Liver (tissue), 3 donors: Measurements from ENCODE around the gene BUB1.

Experiments used
- EGR1 ChIP-seq, 2 donors: IDR thresholded peaks; 2 replicates each; pipeline ENCODE4 v1.6.1; 2016 to 2018; ENCODE audit warnings: antibody characterized with exemption in 2 of 2, low read depth in 2 of 2
- FOXA1 ChIP-seq: IDR thresholded peaks from 2 replicates; pipeline ENCODE4 v1.6.1; 2016; ENCODE audit warnings: antibody characterized with exemption
- GABPA ChIP-seq, 2 donors: IDR thresholded peaks in 1 of 2; conservative IDR thresholded peaks in 1 of 2; 2 replicates each; pipeline ENCODE4 v1.6.1; 2016; ENCODE audit warnings: antibody characterized with exemption in 2 of 2, mild to moderate bottlenecking in 1 of 2, moderate library complexity in 1 of 2
- JUND ChIP-seq, 2 donors: IDR thresholded peaks; 2 replicates each; pipeline ENCODE4 v1.6.1; 2016; ENCODE audit warnings: antibody characterized with exemption in 2 of 2
- RAD21 ChIP-seq, 2 donors: IDR thresholded peaks; 2 replicates each; pipeline ENCODE4 v1.6.1; 2016; ENCODE audit warnings: antibody characterized with exemption in 2 of 2, mild to moderate bottlenecking in 2 of 2
- RXRA ChIP-seq, 2 donors: IDR thresholded peaks; 2 replicates each; pipeline ENCODE4 v1.6.1; 2017 to 2018; ENCODE audit warnings: antibody characterized with exemption in 2 of 2, mild to moderate bottlenecking in 1 of 2
- SP1 ChIP-seq: IDR thresholded peaks from 2 replicates; pipeline ENCODE4 v1.6.1; 2018; ENCODE audit warnings: antibody characterized with exemption, mild to moderate bottlenecking
- TAF1 ChIP-seq: conservative IDR thresholded peaks from 2 replicates; pipeline ENCODE4 v1.6.1; 2016; ENCODE audit warnings: antibody characterized with exemption, mild to moderate bottlenecking
- YY1 ChIP-seq: IDR thresholded peaks from 2 replicates; pipeline ENCODE4 v1.6.1; 2016; ENCODE audit warnings: antibody characterized with exemption, mild to moderate bottlenecking
- TF ChIP-seq, protein P1 (sequence below): IDR thresholded peaks from 2 replicates; pipeline ENCODE4 v1.6.1; 2016; ENCODE audit warnings: antibody characterized with exemption
- TF ChIP-seq, protein P2 (sequence below): fragments of 150-350 bp; IDR thresholded peaks from 2 replicates; pipeline ENCODE4 v1.5.1; 2017; ENCODE audit warnings: improper control_type of control experiment, low read depth, low read length; ENCODE audit not compliant: missing input control
- TF ChIP-seq, protein P3 (sequence below): IDR thresholded peaks from 2 replicates; pipeline ENCODE4 v1.6.1; 2016; ENCODE audit warnings: antibody characterized with exemption, mild to moderate bottlenecking
- TF ChIP-seq, protein P4 (sequence below): IDR thresholded peaks from 2 replicates; pipeline ENCODE4 v1.6.1; 2016; ENCODE audit warnings: antibody characterized with exemption
- TF ChIP-seq, protein P5 (sequence below): IDR thresholded peaks from 2 replicates; pipeline ENCODE4 v1.6.1; 2016; ENCODE audit warnings: antibody characterized with exemption
- donor health status: healthy.
- donor health status: healthy.

DNA sequence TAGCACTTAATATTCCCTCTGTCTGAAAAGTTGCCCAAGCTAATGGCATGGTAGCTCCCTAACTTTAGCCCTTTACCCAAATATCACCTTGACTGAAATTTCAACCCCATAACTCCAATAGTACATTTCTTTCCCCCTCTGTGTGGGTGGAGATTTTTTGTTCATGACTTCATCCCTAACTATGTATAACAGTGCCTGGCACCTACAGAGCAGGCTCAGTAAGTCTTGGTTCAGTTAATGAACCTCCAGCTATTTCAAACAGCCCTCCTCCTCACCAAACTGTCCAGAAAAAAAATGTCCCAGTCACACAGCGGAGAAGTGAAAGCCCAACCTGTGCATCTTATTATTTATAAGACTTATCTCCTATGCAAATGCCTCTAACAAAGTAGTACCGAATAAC is 18.6 kb downstream of the BUB1 start:
- TF ChIP-seq GABPA (IDR thresholded peaks at IDR 0.05 in 1 of 2, conservative IDR thresholded peaks at IDR 0.05 in 1 of 2) (no peak), FOXA1 (no peak), TAF1 (no peak), RAD21 (IDR thresholded peaks at IDR 0.05) (no peak), SP1 (no peak), EGR1 (IDR thresholded peaks at IDR 0.05; ENCODE audit: low read depth in 2 of 2) (no peak), YY1 (no peak), JUND (IDR thresholded peaks at IDR 0.05) (no peak), RXRA (IDR thresholded peaks at IDR 0.05) (no peak)
- TF ChIP-seq, protein P1, sequence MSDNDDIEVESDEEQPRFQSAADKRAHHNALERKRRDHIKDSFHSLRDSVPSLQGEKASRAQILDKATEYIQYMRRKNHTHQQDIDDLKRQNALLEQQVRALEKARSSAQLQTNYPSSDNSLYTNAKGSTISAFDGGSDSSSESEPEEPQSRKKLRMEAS = no peak
- TF ChIP-seq, protein P2, sequence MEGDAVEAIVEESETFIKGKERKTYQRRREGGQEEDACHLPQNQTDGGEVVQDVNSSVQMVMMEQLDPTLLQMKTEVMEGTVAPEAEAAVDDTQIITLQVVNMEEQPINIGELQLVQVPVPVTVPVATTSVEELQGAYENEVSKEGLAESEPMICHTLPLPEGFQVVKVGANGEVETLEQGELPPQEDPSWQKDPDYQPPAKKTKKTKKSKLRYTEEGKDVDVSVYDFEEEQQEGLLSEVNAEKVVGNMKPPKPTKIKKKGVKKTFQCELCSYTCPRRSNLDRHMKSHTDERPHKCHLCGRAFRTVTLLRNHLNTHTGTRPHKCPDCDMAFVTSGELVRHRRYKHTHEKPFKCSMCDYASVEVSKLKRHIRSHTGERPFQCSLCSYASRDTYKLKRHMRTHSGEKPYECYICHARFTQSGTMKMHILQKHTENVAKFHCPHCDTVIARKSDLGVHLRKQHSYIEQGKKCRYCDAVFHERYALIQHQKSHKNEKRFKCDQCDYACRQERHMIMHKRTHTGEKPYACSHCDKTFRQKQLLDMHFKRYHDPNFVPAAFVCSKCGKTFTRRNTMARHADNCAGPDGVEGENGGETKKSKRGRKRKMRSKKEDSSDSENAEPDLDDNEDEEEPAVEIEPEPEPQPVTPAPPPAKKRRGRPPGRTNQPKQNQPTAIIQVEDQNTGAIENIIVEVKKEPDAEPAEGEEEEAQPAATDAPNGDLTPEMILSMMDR = no peak
- TF ChIP-seq, protein P3, sequence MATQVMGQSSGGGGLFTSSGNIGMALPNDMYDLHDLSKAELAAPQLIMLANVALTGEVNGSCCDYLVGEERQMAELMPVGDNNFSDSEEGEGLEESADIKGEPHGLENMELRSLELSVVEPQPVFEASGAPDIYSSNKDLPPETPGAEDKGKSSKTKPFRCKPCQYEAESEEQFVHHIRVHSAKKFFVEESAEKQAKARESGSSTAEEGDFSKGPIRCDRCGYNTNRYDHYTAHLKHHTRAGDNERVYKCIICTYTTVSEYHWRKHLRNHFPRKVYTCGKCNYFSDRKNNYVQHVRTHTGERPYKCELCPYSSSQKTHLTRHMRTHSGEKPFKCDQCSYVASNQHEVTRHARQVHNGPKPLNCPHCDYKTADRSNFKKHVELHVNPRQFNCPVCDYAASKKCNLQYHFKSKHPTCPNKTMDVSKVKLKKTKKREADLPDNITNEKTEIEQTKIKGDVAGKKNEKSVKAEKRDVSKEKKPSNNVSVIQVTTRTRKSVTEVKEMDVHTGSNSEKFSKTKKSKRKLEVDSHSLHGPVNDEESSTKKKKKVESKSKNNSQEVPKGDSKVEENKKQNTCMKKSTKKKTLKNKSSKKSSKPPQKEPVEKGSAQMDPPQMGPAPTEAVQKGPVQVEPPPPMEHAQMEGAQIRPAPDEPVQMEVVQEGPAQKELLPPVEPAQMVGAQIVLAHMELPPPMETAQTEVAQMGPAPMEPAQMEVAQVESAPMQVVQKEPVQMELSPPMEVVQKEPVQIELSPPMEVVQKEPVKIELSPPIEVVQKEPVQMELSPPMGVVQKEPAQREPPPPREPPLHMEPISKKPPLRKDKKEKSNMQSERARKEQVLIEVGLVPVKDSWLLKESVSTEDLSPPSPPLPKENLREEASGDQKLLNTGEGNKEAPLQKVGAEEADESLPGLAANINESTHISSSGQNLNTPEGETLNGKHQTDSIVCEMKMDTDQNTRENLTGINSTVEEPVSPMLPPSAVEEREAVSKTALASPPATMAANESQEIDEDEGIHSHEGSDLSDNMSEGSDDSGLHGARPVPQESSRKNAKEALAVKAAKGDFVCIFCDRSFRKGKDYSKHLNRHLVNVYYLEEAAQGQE = no peak
- TF ChIP-seq, protein P4, sequence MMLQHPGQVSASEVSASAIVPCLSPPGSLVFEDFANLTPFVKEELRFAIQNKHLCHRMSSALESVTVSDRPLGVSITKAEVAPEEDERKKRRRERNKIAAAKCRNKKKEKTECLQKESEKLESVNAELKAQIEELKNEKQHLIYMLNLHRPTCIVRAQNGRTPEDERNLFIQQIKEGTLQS = no peak
- TF ChIP-seq, protein P5, sequence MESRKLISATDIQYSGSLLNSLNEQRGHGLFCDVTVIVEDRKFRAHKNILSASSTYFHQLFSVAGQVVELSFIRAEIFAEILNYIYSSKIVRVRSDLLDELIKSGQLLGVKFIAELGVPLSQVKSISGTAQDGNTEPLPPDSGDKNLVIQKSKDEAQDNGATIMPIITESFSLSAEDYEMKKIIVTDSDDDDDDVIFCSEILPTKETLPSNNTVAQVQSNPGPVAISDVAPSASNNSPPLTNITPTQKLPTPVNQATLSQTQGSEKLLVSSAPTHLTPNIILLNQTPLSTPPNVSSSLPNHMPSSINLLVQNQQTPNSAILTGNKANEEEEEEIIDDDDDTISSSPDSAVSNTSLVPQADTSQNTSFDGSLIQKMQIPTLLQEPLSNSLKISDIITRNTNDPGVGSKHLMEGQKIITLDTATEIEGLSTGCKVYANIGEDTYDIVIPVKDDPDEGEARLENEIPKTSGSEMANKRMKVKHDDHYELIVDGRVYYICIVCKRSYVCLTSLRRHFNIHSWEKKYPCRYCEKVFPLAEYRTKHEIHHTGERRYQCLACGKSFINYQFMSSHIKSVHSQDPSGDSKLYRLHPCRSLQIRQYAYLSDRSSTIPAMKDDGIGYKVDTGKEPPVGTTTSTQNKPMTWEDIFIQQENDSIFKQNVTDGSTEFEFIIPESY = no peak
